Immature natural killer cell (primary cell): ENCODE data around the gene DOCK3. TPM values are rescaled to one million over a fixed set of nuclear protein-coding genes. Genes with fewer than 3 reads are reported as not detected.
"Not testable (repeated sequence)": the region's sequence is repeated elsewhere in the genome, so short reads cannot be mapped to it uniquely, and the experiment has no call there.

Experiments
- DNase-seq, 3 donors: peaks; one replicate each; pipeline ENCODE4 v3.0.0; 2022; ENCODE audit warnings: mixed read lengths in 1 of 3
- H3K27ac Mint-ChIP-seq, 6 donors: one replicate each; pipeline ENCODE4 v1.8.0; 2020; ENCODE audit warnings: mixed read lengths in 6 of 6, mild to moderate bottlenecking in 5 of 6, inconsistent platforms in 4 of 6, moderate library complexity in 3 of 6
- H3K27me3 Mint-ChIP-seq, 3 donors: one replicate each; pipeline ENCODE4 v1.8.0; 2020 to 2021; ENCODE audit warnings: low read depth in 3 of 3, mild to moderate bottlenecking in 3 of 3, mixed read lengths in 3 of 3, moderate library complexity in 3 of 3, inconsistent platforms in 1 of 3
- H3K36me3 Mint-ChIP-seq, 3 donors: one replicate each; pipeline ENCODE4 v1.8.0; 2020; ENCODE audit warnings: mixed read lengths in 3 of 3, inconsistent platforms in 2 of 3, mild to moderate bottlenecking in 2 of 3
- H3K4me1 Mint-ChIP-seq, 2 donors: one replicate each; pipeline ENCODE4 v1.8.0; 2020; ENCODE audit warnings: inconsistent platforms in 2 of 2, mild to moderate bottlenecking in 2 of 2, mixed read lengths in 2 of 2, moderate library complexity in 1 of 2
- H3K4me3 Mint-ChIP-seq, 5 donors: one replicate each; pipeline ENCODE4 v1.8.0; 2020; ENCODE audit warnings: mild to moderate bottlenecking in 5 of 5, mixed read lengths in 5 of 5, inconsistent platforms in 3 of 5, moderate library complexity in 3 of 5
- H3K9me3 Mint-ChIP-seq, 6 donors: one replicate each; pipeline ENCODE4 v1.8.0; 2020; ENCODE audit warnings: mild to moderate bottlenecking in 6 of 6, mixed read lengths in 6 of 6, inconsistent platforms in 4 of 6, moderate library complexity in 3 of 6
- polyA plus RNA-seq, 3 donors: library from polyadenylated mRNA; unstranded; fragments of 300-500 nt; fragmentation: Illumina TruSeq; gene quantifications; one replicate each; pipeline ENCODE4 v1.2.3, GENCODE V29; 2021

Gene DOCK3
- polyA plus RNA-seq, 3 donors from 2014 or later = 0.06 to 0.08 TPM; not detected in 1

DNA sequence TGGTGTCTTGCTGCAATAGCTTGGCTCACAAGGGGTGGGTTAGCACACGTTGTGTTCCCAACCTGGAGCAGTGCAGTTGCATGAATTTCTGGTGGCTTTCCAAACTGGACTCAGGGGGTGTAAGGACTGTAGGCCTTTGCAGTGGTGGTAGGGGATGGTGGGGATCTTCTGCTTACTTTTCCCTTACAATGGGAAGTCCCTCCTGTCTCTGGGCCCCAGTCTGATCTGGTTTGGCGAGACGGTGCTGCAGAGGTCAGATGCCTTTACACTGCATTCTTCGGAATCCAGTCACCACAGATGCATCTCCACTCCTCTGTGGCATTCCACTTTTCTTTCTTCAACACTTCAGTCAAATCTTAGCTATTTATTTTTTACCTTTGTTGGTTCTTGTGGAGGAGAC is 132.1 kb downstream of the DOCK3 start:
- Mint-ChIP-seq H3K27me3 (peaks cover 1 to 6% (median 2%) of the 10 kb centered on the region in 3 donors), H3K36me3 (peaks cover 0 to 6% (median 5%) of the 10 kb centered on the region in 3 donors), H3K9me3 (peaks cover 5 to 19% (median 15%) of the 10 kb centered on the region in 6 donors), H3K4me1 (no peaks in the 10 kb centered on the region), H3K4me3 (no peak overlapping the region), H3K27ac (no peak overlapping the region)
- no peak for DNase-seq

DNA sequence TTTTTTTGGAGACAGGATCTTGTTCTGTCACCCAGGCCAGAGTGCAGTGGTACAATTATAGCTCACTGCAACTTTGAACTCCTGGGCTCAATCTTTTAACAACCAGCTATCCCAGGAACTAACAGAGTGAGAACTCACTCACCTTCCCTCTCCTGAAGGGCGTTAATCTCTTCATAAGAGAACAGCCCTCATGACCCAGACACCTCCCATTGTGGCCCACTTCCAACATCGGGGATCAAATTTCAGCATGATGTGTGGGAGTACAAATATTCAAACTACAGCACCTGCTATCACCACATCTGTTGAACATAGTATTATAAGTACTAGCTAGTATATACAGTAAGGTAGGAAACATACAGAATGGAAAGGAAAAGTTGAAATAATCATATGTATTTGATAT is 132.5 kb downstream of the DOCK3 start:
- Mint-ChIP-seq H3K27me3 (peaks cover 1 to 6% (median 2%) of the 10 kb centered on the region in 3 donors), H3K4me1 (no peaks in the 10 kb centered on the region), H3K27ac (no peak overlapping the region), H3K4me3 (no peak overlapping the region), H3K9me3 (peaks cover 5 to 15% (median 11%) of the 10 kb centered on the region in 6 donors), H3K36me3 (peaks cover 0 to 5% (median 4%) of the 10 kb centered on the region in 3 donors)
- no peak for DNase-seq

DNA sequence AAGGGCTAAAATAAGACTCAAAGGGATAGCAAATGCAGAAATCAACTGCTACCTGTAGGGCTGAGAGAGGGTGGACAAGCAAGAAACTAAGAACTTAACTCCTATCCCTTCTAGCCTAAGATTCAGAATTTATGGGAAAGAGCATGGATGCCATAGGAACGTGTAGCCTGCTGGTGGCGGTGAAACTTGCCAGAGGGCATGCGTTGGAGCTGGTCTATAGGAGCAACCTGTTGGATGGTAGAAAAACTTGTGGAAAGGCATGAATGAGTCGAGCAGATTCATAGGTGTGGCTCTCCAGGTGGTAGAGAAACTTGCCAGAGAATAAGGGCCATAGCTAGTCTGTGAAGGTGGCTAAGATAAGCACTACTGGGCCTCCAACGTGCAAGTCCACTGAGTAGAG is 137.2 kb downstream of the DOCK3 start:
- DNase-seq = no peak
- Mint-ChIP-seq H3K27ac (no peak overlapping the region), H3K4me1 (no peaks in the 10 kb centered on the region), H3K36me3 (no peaks in the 10 kb centered on the region), H3K27me3 (peaks cover 0 to 2% (median 0%) of the 10 kb centered on the region in 3 donors), H3K9me3 (peaks cover 0 to 1% (median 0%) of the 10 kb centered on the region in 6 donors), H3K4me3 (no peak overlapping the region)

DNA sequence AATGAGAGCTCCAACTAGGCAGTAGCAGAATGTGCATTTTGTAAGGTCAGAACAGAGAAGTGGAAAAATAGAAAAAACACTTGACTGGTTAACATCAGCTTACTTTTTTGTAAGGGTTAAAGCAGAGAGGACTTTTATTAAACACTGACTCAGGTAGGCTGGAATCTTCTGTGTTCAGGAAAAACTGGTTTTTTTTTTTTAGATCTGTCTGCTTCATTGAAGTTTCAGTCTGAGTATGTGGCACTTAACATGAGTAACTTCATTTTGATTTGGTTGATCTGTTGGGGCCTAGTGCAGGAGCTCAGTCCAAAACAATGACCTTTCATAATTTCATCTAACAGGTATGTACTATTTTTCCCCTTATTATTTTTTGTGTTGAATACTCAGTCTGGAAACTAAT is 141.1 kb downstream of the DOCK3 start:
- H3K36me3 Mint-ChIP-seq = no peaks in the 10 kb centered on the region
- peaks cover 0 to 3% (median 2%) of the 10 kb centered on the region in 3 donors for H3K27me3 Mint-ChIP-seq
- no peaks in the 10 kb centered on the region for H3K4me1 Mint-ChIP-seq
- H3K4me3 Mint-ChIP-seq = no peak overlapping the region
- H3K27ac Mint-ChIP-seq = no peak overlapping the region
- no peak for DNase-seq
- peaks cover 0 to 3% (median 0%) of the 10 kb centered on the region in 6 donors for H3K9me3 Mint-ChIP-seq

DNA sequence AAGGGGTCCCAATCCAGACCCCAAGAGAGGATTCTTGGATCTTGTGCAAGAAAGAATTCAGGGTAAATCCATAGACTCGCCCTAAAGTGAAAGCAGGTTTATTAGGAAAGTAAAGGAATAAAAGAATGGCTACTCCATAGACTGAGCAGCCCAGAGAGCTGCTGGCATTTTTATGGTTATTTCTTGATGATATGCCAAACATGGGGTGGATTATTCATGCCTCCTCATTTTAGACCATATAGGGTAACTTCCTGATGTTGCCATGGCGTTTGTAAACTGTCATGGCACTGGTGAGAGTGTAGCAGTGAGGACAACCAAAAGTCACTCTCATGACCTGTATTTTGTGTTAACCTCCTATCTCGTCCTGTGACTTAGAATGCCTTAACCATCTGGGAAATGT is 142.2 kb downstream of the DOCK3 start:
- Mint-ChIP-seq H3K9me3 (peaks cover 0 to 2% (median 0%) of the 10 kb centered on the region in 6 donors), H3K36me3 (no peaks in the 10 kb centered on the region), H3K4me1 (no peaks in the 10 kb centered on the region), H3K27me3 (peaks cover 3 to 5% (median 3%) of the 10 kb centered on the region in 3 donors), H3K27ac (no peak overlapping the region), H3K4me3 (no peak overlapping the region)
- DNase-seq = no peak

DNA sequence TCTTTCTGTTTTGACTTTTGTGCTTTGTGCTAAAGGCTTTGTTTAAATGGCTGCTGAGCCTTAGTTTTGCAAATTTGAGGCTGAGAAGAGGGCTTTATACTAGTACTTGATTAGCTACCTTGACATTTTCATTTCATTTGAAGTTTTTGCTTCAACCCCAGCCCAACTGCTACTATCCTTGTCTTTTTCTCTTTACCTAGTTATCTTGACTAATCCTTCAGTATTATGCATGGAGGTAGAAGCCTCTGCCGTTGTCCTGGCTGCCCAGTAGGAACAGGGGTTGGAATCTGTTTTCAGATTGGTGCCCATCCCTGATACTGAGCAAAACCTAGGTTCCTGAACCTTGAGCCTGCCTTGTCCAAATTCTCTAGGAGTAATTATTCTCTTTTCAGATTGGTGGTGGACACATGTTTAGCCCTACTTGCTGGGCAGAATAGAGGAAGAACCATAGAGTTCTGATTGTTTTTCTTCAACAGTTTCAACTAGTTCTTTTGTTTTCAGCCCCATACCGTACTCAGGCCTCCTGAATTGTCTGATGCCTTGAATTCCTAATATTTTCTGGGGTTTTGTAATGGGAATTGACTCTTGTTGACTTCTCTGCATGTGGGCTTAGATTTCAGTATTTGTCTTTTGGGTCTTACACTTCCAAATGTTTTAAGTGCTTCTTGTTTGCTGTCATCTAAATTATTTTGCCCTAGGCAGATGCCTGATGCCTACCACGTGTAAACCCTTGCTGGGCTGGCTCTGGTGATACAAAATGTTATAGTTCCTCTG is 143.2 kb downstream of the DOCK3 start:
- Mint-ChIP-seq H3K27ac (no peak overlapping the region), H3K4me3 (no peak overlapping the region), H3K4me1 (no peaks in the 10 kb centered on the region), H3K27me3 (peaks cover 3 to 5% (median 3%) of the 10 kb centered on the region in 3 donors), H3K36me3 (no peaks in the 10 kb centered on the region), H3K9me3 (peaks cover 0 to 2% (median 0%) of the 10 kb centered on the region in 6 donors)
- no peak for DNase-seq

DNA sequence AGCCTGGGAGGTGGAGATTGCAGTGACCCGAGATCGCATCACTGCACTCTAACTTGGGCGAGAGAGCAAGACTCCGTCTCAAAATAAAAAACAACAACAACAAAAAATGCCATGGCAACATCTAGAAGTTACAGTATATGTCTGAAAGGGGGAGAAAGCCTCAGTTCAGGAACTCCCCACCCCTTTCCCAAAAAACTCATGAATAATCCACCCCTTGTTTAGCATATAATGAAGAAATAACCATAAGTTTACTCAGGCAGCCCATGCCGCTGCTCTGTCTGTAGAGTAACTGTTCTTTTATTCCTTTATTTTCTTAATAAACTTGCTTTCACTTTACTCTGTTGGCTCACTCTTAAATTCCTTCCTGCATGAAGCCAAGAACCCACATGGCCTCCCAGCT is 145.2 kb downstream of the DOCK3 start:
- H3K9me3 Mint-ChIP-seq = peaks cover 0 to 2% (median 0%) of the 10 kb centered on the region in 6 donors
- DNase-seq = no peak
- peaks cover 3 to 5% (median 3%) of the 10 kb centered on the region in 3 donors for H3K27me3 Mint-ChIP-seq
- H3K36me3 Mint-ChIP-seq = no peaks in the 10 kb centered on the region
- no peak overlapping the region for H3K27ac Mint-ChIP-seq
- no peak overlapping the region for H3K4me3 Mint-ChIP-seq
- no peaks in the 10 kb centered on the region for H3K4me1 Mint-ChIP-seq

DNA sequence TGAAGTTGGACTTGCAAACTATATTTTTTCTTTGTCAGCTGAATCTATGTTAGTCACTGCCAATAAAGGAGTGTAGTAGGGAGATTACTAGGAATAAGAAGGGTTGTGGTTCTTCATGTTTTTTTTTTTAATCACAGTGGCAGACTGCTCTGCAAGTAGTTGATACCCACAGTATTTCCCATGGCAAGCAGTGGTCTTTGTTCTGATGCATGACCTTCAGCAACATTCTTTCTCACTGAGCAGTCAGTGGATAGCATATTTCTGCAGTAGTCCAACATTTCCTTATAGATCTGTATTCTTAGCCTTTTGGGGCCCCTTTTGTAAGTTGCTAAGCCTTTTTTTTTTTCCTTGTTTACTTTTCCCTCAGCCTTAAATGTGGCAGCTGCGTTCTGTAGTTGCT is 151.1 kb downstream of the DOCK3 start:
- H3K4me1 Mint-ChIP-seq = no peaks in the 10 kb centered on the region
- H3K36me3 Mint-ChIP-seq = no peaks in the 10 kb centered on the region
- peaks cover 2 to 3% (median 2%) of the 10 kb centered on the region in 3 donors for H3K27me3 Mint-ChIP-seq
- no peaks in the 10 kb centered on the region for H3K9me3 Mint-ChIP-seq
- H3K4me3 Mint-ChIP-seq = no peak overlapping the region
- DNase-seq = no peak
- no peak overlapping the region for H3K27ac Mint-ChIP-seq

DNA sequence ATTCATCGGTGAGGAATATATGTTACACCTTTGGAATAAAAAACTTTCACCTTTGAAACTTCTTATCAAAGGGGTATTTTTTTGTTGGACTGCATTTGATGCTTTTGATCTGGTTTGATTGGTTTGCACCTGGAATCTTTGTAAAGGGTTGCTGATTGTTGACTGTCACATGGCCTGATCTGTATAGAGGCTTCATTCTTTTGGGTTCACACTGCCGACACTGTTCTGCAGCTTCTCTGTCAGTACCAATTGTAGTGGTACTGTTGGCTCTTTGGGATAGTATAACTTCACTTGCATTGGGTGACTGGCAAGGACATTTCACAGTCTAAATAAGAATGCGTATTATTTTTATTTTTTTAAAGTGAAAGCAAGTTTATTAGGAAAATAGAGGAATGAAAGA is 155.7 kb downstream of the DOCK3 start:
- no peaks in the 10 kb centered on the region for H3K36me3 Mint-ChIP-seq
- H3K27ac Mint-ChIP-seq = no peak overlapping the region

DNA sequence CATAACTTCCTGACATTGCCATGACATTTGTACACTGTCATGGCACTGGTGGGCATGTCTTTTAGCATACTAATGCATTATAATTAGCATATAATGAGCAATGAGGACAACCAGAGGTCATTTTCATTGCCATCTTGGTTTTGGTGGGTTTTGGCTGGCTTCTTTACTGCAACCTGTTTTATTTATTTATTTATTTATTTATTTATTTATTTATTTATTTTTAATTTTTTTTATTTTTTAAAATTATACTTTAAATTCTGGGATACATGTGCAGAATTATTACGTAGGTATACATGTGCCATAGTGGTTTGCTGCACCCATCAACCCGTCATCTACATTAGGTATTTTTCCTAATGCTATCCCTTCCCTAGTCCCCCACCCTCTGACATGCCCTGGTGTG is 156.3 kb downstream of the DOCK3 start:
- not testable (repeated sequence) for H3K4me1 Mint-ChIP-seq, H3K27ac Mint-ChIP-seq, H3K36me3 Mint-ChIP-seq, DNase-seq, H3K4me3 Mint-ChIP-seq, H3K9me3 Mint-ChIP-seq
- peaks cover 4 to 12% (median 6%) of the 10 kb centered on the region in 3 donors for H3K27me3 Mint-ChIP-seq

More for the DNA sequence above, 155.7 kb downstream of the DOCK3 start:
- Mint-ChIP-seq H3K9me3 (no peaks in the 10 kb centered on the region), H3K4me3 (no peak overlapping the region), H3K4me1 (no peaks in the 10 kb centered on the region), H3K27me3 (peaks cover 4 to 10% (median 6%) of the 10 kb centered on the region in 3 donors)
- DNase-seq = no peak

DNA sequence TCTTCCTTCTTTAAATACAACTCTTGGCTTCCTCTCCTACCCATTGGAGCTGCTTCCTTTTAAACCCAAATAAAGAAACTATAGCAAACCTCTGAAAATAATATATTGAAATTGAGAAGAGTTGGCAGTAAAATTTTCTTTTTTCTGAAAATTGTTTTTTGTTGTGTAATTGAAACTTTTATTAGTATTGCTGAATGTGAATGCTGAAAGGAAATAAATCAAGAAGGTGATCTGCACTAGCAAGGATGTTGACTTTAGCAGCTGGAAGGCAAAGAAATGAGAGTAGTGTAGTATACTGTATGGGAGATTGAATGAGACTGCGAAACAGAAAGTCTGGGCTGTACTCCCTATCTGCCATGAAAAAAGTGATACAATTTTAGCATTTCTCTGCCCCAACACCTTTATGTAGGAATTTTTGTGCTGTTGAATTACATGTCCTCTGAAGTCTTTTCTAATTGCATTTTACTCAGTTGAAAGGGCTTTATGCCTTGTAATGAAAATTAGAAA is 166.3 kb downstream of the DOCK3 start:
- peaks cover 0 to 7% (median 6%) of the 10 kb centered on the region in 3 donors for H3K27me3 Mint-ChIP-seq
- H3K4me1 Mint-ChIP-seq = no peaks in the 10 kb centered on the region
- DNase-seq = no peak
- H3K4me3 Mint-ChIP-seq = no peak overlapping the region
- no peak overlapping the region for H3K27ac Mint-ChIP-seq
- no peaks in the 10 kb centered on the region for H3K9me3 Mint-ChIP-seq
- no peaks in the 10 kb centered on the region for H3K36me3 Mint-ChIP-seq

DNA sequence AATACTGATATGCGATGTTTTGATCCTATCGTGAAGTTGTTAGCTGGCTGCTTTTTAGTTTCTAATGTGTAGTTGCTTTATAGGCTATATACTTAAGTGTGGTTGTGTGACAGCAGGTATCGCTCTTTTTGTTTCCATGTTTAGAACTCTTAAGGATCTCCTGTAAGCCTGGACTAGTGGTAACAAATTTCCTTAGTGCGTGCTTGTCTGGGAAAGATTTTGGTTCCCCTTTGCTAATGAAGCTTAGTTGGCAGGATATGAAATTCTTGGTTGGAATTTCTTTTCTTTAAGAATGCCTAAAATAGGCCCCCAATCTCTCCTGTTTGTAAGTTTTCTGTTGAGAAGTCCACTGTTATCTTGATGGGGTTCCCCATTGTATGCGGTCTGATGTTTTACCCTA is 173.6 kb downstream of the DOCK3 start:
- no peak for DNase-seq
- H3K27ac Mint-ChIP-seq = no peak overlapping the region
- H3K27me3 Mint-ChIP-seq = peaks cover 0 to 11% (median 1%) of the 10 kb centered on the region in 3 donors
- H3K9me3 Mint-ChIP-seq = peaks cover 0 to 12% (median 8%) of the 10 kb centered on the region in 6 donors
- H3K36me3 Mint-ChIP-seq = peaks cover 0 to 4% (median 0%) of the 10 kb centered on the region in 3 donors
- H3K4me1 Mint-ChIP-seq = no peaks in the 10 kb centered on the region
- H3K4me3 Mint-ChIP-seq = no peak overlapping the region

DNA sequence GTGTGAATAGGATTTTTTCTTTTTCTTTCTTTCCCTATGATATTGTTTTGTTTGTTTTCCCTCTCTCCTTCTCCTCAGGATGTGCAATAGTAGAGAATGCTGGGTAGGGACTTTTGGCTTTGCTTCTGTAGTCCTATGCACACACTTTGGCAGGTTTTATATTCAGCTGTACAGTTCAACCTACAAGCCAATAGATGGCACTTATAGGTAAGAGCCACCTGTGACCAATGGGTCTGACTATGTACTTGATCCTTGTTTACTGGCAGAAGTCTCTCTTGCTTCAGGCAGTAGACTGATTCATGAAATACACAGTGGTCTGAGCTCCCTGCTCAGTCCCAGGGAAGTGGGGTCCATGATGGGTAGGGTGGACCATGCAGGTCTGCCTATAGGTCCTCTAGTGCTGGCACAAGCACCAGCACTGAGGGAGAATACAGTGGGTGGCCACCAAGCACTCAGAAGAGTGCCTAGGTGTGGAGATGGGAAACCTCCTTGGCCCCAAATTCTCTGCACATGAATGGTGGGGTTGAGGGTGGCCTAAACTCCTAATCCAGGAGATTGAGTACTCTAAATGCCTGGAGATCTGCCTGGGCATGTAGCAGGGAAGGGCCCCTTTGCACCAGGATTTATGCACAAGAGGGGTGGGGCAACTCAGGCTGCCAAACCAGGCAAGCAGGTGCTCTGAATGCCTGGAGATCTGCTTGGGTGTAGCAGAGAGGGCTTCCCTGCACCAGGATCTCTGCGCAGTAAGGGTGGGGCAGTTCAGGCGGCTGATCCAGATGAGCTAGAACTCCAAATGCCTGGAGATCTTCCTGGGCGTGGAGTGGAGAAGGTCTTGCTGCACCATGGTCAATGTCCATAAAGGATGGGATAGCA is 176.1 kb downstream of the DOCK3 start:
- no peak overlapping the region for H3K27ac Mint-ChIP-seq
- no peaks in the 10 kb centered on the region for H3K4me1 Mint-ChIP-seq
- DNase-seq = no peak
- H3K9me3 Mint-ChIP-seq = peaks cover 0 to 12% (median 8%) of the 10 kb centered on the region in 6 donors
- no peak overlapping the region for H3K4me3 Mint-ChIP-seq
- H3K36me3 Mint-ChIP-seq = peaks cover 0 to 4% (median 0%) of the 10 kb centered on the region in 3 donors
- H3K27me3 Mint-ChIP-seq = peaks cover 1 to 13% (median 6%) of the 10 kb centered on the region in 3 donors

DNA sequence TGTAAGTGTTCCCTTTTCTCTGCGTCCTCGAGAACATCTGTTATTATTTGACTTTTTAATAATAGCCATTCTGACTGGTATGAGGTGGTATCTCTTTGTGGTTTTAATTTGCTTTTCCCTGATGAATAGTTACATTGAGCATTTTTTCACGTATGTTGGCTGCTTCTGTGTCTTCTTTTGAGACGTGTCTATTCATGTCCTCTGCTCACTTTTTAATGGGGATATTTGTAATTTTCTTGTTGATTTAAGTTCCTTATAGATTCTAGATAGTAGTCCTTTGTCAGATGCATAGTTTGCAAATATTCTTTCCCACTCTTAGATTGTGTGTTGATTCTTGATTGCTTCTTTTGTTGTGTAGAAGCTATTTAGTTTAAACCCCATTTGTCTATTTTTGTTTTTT is 179.2 kb downstream of the DOCK3 start:
- Mint-ChIP-seq H3K27me3 (peaks cover 1 to 11% (median 7%) of the 10 kb centered on the region in 3 donors), H3K4me1 (no peaks in the 10 kb centered on the region), H3K9me3 (peaks cover 0 to 6% (median 3%) of the 10 kb centered on the region in 6 donors), H3K27ac (no peak overlapping the region), H3K36me3 (no peaks in the 10 kb centered on the region), H3K4me3 (no peak overlapping the region)
- DNase-seq = no peak
